ENCODE data around the gene DAGLA. TPM values are rescaled to one million over a fixed set of nuclear protein-coding genes. Genes with fewer than 3 reads are reported as not detected.

The DAGLA gene
- total and polyA plus RNA-seq, 2 donors (not counting 1 experiment from before 2014, with no cell fraction given), result 0.06 TPM; not detected in 1

GRCh38 chr11:61765550-61766253, 85.5 kb downstream of the DAGLA start:
- CTCF ChIA-PET, result no interaction called here
- H3K4me1 ChIP-seq (ENCODE audit: control insufficient read depth in 2 of 2, insufficient read depth in 2 of 2, low read length in 2 of 2), result no peaks in the 10 kb centered on the region
- ATAC-seq (ENCODE audit: low read depth) (no peak), DNase-seq (no peak)
- H4K20me1 ChIP-seq (ENCODE audit: control insufficient read depth, insufficient read depth, low read length, poor library complexity, severe bottlenecking), result no peaks in the 10 kb centered on the region
- no peak overlapping the region for H2AFZ ChIP-seq (ENCODE audit: insufficient read depth, low read depth, low read length, poor library complexity, severe bottlenecking)
- no peak overlapping the region for H3K27ac ChIP-seq (ENCODE audit: low read length in 2 of 2)
- Mint-ChIP-seq H3K27me3 (peaks cover 7% of the 10 kb centered on the region), H3K9me3 (ENCODE audit: insufficient read depth) (no peaks in the 10 kb centered on the region), H3K4me1 (no peaks in the 10 kb centered on the region), H3K4me3 (no peak overlapping the region), H3K27ac (no peak overlapping the region)
- no peaks in the 10 kb centered on the region for H3K79me2 ChIP-seq (ENCODE audit: control insufficient read depth, insufficient read depth, low read length)
- no peaks in the 10 kb centered on the region for H3K36me3 ChIP-seq (replicated peaks in 1 of 2; ENCODE audit: control extremely low read depth in 1 of 2, control insufficient read depth in 1 of 2, extremely low read depth in 1 of 2, insufficient read depth in 2 of 2, low read length in 1 of 2)
- no peak overlapping the region for H3K9ac ChIP-seq (ENCODE audit: low read length)
- POLR2A ChIA-PET, result interaction anchor here (0.6 kb wide), 1 partner anchor 10 kb away, joined by 6 read pairs; no protein-coding TSS in a partner anchor
- H3K4me3 ChIP-seq (ENCODE audit: control extremely low read depth in 1 of 5, extremely low read depth in 1 of 5, insufficient read depth in 1 of 5, low read depth in 2 of 5, low read length in 4 of 5), result no peak overlapping the region
- H3K27me3 ChIP-seq (replicated peaks in 1 of 4; ENCODE audit: control extremely low read depth in 1 of 4, control insufficient read depth in 3 of 4, insufficient read depth in 4 of 4, low read length in 3 of 4), result no peaks in the 10 kb centered on the region
- H3K4me2 ChIP-seq (replicated peaks; ENCODE audit: low read depth, low read length, poor library complexity, severe bottlenecking), result no peak overlapping the region
- TF ChIP-seq EZH2 (IDR thresholded peaks at IDR 0.05; ENCODE audit: borderline replicate concordance, insufficient read depth, low read depth, low read length, poor library complexity, severe bottlenecking) (no peak), CTCF (IDR thresholded peaks at IDR 0.05) (no peak)
- H3K9me3 ChIP-seq (ENCODE audit: control extremely low read depth in 1 of 3, control insufficient read depth in 2 of 3, insufficient read depth in 1 of 3, low read length in 2 of 3), result no peaks in the 10 kb centered on the region
- WGBS (ENCODE audit: insufficient coverage), result 94% methylated on average over 26 of the region's 26 CpGs
- intact Hi-C loops (cut with micrococcal nuclease), result no loop called here

DNA sequence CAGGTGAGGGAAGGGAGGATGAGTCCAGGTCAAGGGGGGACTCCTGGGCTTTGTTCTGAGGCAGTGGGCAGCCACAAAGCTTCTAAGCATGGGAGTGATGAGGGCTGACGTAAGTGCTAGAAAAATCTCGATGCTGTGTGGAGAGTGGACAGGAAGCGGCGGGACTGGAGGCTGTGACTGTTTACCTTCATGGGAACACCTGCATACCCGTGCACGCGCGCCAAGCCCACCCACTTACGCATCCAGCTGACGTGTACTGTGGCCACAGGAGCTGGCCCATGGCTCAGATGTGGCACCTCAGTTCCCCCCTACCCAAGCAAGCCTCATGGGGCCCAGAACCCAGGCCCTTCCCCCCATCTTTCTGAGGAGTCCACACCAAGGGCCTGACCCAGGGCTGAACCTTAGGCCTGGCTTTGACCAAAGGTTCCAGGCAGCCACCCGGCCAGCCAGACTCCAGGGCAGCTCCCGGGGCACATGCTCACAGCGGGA, 86.2 kb downstream of the DAGLA start:
- Mint-ChIP-seq H3K27me3 (peaks cover 7% of the 10 kb centered on the region), H3K4me1 (no peaks in the 10 kb centered on the region), H3K9me3 (ENCODE audit: insufficient read depth) (no peaks in the 10 kb centered on the region), H3K4me3 (no peak overlapping the region), H3K27ac (no peak overlapping the region)
- Histone ChIP-seq H3K4me3 (ENCODE audit: control extremely low read depth in 1 of 5, extremely low read depth in 1 of 5, insufficient read depth in 1 of 5, low read depth in 2 of 5, low read length in 4 of 5) (no peak overlapping the region), H3K36me3 (replicated peaks in 1 of 2; ENCODE audit: control extremely low read depth in 1 of 2, control insufficient read depth in 1 of 2, extremely low read depth in 1 of 2, insufficient read depth in 2 of 2, low read length in 1 of 2) (no peaks in the 10 kb centered on the region), H3K27me3 (replicated peaks in 1 of 4; ENCODE audit: control extremely low read depth in 1 of 4, control insufficient read depth in 3 of 4, insufficient read depth in 4 of 4, low read length in 3 of 4) (no peaks in the 10 kb centered on the region), H3K9ac (ENCODE audit: low read length) (no peak overlapping the region), H3K27ac (ENCODE audit: low read length in 2 of 2) (no peak overlapping the region), H4K20me1 (ENCODE audit: control insufficient read depth, insufficient read depth, low read length, poor library complexity, severe bottlenecking) (no peaks in the 10 kb centered on the region), H3K4me1 (ENCODE audit: control insufficient read depth in 2 of 2, insufficient read depth in 2 of 2, low read length in 2 of 2) (no peaks in the 10 kb centered on the region), H2AFZ (ENCODE audit: insufficient read depth, low read depth, low read length, poor library complexity, severe bottlenecking) (no peak overlapping the region), H3K4me2 (replicated peaks; ENCODE audit: low read depth, low read length, poor library complexity, severe bottlenecking) (no peak overlapping the region), H3K9me3 (ENCODE audit: control extremely low read depth in 1 of 3, control insufficient read depth in 2 of 3, insufficient read depth in 1 of 3, low read length in 2 of 3) (no peaks in the 10 kb centered on the region), H3K79me2 (ENCODE audit: control insufficient read depth, insufficient read depth, low read length) (no peaks in the 10 kb centered on the region)
- DNase-seq (no peak), ATAC-seq (ENCODE audit: low read depth) (no peak)
- 83% methylated on average over 12 of the region's 13 CpGs for WGBS (ENCODE audit: insufficient coverage)
- intact Hi-C loops (cut with micrococcal nuclease), result no loop called here
- CTCF ChIA-PET, result no interaction called here
- TF ChIP-seq CTCF (IDR thresholded peaks at IDR 0.05), result no peak
- TF ChIP-seq EZH2 (IDR thresholded peaks at IDR 0.05; ENCODE audit: borderline replicate concordance, insufficient read depth, low read depth, low read length, poor library complexity, severe bottlenecking), result no peak
- POLR2A ChIA-PET, result no interaction called here
